ENCODE results near the gene ATP2A2. TPM values are rescaled to one million over a fixed set of nuclear protein-coding genes. Genes with fewer than 3 reads are reported as not detected.
"Not testable (repeated sequence)": the region's sequence is repeated elsewhere in the genome, so short reads cannot be mapped to it uniquely, and the experiment has no call there.

ATP2A2 gene
- total RNA-seq, 1 donor from 2014 or later: 135 TPM

- DNase-seq: no peak
These were observed 62.9 kb downstream of the ATP2A2 start for GRCh38 chr12:110343736-110344555.

- DNase-seq: no peak
These were observed 63.6 kb downstream of the ATP2A2 start for GRCh38 chr12:110344657-110345056.

GRCh38 chr12:110345176-110345661, 64.2 kb downstream of the ATP2A2 start:
- DNase-seq: no peak

GRCh38 chr12:110345963-110346362, 64.9 kb downstream of the ATP2A2 start:
- no peak for DNase-seq

GRCh38 chr12:110347767-110348166, 66.7 kb downstream of the ATP2A2 start:
- no peak for DNase-seq

- DNase-seq: no peak
These were observed 67.5 kb downstream of the ATP2A2 start for GRCh38 chr12:110348431-110349059.

GRCh38 chr12:110349096-110349495, 68.0 kb downstream of the ATP2A2 start:
- no peak for DNase-seq

- DNase-seq: no peak
These were observed 68.6 kb downstream of the ATP2A2 start for GRCh38 chr12:110349514-110350151.

GRCh38 chr12:110351119-110351518, 70.1 kb downstream of the ATP2A2 start:
- DNase-seq: no peak

GRCh38 chr12:110352401-110352800, 71.4 kb downstream of the ATP2A2 start:
- no peak for DNase-seq

GRCh38 chr12:110353211-110353965, 72.3 kb downstream of the ATP2A2 start:
- DNase-seq: no peak

GRCh38 chr12:110354172-110354780, 73.2 kb downstream of the ATP2A2 start:
- no peak for DNase-seq

- no peak for DNase-seq
These were observed 74.0 kb downstream of the ATP2A2 start for GRCh38 chr12:110355073-110355472.

GRCh38 chr12:110358384-110359097, 77.5 kb downstream of the ATP2A2 start:
- not testable (repeated sequence) for DNase-seq

GRCh38 chr12:110361216-110361615, 80.2 kb downstream of the ATP2A2 start:
- DNase-seq: no peak

- DNase-seq: no peak
These were observed 84.7 kb downstream of the ATP2A2 start for GRCh38 chr12:110365489-110366320.

- DNase-seq: no peak
These were observed 85.5 kb downstream of the ATP2A2 start for GRCh38 chr12:110366321-110367142.

- DNase-seq: no peak
These were observed 86.3 kb downstream of the ATP2A2 start for GRCh38 chr12:110367181-110367864.

- DNase-seq: no peak
These were observed 88.9 kb downstream of the ATP2A2 start for GRCh38 chr12:110369992-110370391.

Data from skin of body (tissue), 2 donors.